DMS 273 (cell line): ENCODE data around the gene SLC15A1.
A peak's percentile ranks its signal among the peaks of the same experiment; 100 is the strongest.

Experiments used
- DNase-seq: peaks from one replicate; lab custom pipeline; 2025; ENCODE audit not compliant: unreplicated experiment; lab: John Stamatoyannopoulos, UW

SLC15A1 gene, protein sequence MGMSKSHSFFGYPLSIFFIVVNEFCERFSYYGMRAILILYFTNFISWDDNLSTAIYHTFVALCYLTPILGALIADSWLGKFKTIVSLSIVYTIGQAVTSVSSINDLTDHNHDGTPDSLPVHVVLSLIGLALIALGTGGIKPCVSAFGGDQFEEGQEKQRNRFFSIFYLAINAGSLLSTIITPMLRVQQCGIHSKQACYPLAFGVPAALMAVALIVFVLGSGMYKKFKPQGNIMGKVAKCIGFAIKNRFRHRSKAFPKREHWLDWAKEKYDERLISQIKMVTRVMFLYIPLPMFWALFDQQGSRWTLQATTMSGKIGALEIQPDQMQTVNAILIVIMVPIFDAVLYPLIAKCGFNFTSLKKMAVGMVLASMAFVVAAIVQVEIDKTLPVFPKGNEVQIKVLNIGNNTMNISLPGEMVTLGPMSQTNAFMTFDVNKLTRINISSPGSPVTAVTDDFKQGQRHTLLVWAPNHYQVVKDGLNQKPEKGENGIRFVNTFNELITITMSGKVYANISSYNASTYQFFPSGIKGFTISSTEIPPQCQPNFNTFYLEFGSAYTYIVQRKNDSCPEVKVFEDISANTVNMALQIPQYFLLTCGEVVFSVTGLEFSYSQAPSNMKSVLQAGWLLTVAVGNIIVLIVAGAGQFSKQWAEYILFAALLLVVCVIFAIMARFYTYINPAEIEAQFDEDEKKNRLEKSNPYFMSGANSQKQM

DNA sequence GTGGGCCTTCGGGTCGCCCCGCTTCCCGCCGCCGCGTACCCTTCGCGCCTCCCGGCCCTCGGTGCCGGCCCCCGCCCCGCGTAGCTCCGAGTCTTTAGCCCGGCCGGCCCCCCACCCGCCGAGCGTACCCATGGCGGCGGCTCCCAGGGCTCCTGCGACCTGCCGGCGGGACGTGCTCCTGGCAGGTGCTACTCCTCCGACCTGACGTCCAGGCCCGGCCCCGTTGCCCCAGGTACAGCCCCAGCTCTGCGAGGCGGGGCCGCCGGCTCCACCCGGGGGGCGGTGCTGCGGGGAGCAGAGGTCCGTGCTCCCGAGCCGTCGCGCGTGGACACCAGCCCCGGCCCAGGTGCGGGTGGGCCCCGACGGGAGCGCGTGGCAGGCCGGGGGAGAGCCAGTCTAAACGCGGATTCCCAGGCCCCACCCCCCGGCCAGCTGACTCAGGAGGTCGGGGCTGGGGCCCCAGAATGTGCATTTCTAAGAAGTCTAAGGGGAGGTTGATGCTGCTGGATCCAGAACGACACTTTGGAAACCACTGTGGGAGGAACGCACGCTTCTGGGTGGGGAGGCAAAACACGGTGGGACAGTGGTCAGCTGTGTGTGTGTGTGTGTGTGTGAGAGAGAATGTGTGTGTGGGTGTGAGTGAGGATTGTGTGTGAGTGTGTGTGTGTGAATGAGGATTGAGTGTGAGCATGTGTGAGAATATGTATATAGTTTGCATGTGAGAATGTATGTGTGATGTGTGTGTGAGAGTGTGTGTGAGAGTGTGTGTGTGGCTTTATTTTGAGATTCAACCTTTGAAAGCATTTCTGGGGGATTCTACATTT, at the start of gene SLC15A1:
SLC15A1 (minus strand) TSS at position 206 of the 824 bp plus-strand sequence; CDS start at position 132, 74 bp downstream.
- peak; percentile 27 for DNase-seq

DNA sequence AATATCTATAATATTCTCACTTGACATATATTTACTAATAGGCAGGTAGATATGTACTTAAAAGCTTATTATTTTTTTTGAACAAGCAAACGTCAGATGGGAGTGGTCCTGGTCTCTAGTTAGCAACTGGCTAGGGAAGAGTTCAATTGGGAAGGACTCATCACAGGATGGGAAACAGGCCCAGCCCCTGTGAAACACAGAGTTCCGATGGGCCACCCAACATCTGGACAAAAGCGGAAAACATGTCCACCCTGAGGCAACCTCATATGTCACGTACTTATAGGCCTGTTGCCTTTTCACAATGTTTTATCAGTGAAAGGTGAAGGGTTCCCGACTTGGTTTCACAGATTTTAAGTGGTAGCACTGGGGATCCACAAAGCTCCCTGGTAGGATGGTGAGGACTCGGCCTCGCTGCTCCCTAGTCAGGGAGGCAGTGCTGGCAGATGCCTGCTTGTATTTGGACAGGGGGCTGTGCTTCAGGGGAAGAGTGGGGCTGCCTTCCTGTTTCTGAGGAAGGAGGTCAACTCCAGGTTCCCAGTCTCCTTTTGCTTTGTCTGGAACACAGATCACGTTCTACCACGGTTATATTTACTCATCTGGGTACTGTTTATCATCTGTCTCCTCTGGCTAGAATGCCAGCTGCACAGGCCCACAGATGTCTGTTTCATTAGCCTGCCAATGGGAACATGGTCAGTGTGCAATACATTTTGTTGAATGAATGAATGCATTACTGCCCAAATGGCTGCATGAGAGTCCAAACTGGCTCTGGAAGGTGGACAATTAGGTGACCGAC, 49.4 kb upstream of the SLC15A1 start:
- no peak for DNase-seq

DNA sequence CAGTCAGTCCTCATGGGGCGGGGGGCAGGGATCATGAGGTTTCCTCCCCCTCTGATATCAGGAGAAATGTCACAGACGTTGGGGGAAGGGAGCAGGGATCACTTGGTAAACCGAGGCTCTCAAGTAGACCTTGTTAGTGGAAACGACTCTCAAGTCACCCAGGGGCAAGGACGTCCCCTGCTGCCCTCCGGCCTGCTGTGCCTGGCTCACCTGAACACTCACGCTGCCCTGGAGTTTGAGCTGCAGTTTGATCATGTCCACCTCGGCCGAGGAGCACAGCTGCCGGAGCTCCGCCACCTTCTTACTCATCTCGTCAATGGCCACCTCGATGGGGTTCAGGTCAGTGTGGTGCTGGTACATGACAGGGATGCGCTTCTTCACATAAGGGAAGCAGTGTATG, 47.6 kb upstream of the SLC15A1 start:
- DNase-seq: no peak

DNA sequence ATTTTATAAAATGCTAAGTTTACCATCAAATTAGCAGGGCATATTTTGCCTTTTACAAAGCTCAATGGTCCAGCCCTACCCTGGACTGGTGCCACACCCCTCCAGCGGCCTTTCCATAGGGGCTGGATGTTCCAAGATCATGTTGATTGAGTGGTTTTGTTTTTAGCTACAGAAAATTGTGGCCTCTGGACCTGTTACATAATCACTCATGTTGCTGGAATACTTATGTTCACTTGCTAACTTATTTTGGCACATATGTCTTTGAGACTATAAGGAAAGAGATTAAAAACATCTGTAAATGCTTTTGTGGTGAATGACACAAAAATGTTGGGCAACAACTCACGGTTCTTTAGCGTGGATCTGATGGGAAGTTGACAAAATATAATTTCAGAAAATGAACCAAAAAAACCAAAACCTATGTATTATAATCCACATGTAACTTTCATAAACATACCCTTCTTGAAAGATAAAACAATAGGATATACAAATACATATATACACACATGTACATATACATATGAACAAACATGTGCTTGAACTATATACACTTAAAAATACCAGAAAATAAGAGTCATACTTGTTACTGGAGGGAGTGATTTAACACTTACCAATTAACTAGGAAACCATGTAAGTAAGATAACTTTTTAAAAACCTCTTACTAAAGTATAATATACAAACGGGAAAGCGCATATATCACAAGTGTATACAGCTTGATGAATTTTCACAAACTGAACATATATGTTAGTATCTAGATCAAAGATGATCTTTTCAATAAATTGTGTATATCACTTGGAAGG, 46.6 kb upstream of the SLC15A1 start:
- no peak for DNase-seq

DNA sequence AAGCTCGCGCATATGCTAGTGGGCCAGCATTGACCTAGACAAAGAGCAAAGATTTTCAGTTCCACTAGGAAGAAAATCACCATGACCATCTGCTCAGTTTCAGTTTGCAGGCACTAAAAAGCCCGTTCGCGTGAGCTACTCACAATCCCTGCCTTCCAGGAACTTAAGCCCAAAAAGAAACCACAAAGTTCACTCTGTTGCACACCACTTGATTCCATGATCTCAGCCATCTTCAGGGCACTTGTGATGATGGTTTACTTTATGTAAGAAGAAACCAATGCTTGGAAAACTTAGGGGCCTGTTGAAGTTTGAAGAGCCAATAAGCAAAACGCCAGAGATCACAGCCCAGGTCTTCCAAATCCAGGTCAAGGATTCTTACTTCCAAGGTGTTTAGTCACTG, 45.0 kb upstream of the SLC15A1 start:
- DNase-seq: no peak

DNA sequence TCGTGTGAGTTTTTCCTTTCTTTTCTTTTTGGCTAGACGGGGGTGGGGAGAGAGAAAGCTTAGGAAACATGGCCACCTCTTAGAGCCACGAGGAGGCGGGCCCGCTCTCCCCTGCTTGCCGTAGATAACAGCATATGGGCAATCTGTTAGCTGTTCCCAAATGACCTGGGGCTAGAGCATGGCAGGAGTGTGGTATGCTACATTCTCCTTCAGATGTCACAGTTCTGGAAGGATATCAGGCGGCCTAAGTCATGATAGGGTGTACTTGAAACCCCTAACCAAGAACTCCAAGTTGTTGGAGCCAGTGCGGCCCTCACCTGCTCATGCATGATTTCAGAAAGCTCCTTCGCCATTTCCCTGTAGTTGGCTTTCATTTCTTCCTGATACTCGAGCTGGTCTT, 44.3 kb upstream of the SLC15A1 start:
- DNase-seq: no peak

DNA sequence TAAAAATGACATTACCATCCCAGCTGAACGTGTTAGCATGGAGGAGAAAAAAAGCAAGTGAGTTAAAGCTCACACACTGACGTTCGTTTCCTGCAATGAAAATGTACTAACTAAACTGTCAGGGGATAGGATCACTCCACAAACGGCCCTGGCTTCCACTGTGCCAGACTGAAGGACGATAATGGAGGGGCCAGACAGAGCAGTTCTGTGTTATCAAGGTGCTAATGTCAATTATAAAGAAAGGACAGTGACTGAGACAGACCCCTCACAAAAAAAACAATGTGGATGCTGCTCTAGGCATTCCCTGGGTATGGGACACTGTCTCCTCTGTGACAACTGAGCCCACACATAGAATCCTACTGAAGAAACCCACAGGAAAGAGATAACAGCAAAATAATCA, 43.7 kb upstream of the SLC15A1 start:
- no peak for DNase-seq

DNA sequence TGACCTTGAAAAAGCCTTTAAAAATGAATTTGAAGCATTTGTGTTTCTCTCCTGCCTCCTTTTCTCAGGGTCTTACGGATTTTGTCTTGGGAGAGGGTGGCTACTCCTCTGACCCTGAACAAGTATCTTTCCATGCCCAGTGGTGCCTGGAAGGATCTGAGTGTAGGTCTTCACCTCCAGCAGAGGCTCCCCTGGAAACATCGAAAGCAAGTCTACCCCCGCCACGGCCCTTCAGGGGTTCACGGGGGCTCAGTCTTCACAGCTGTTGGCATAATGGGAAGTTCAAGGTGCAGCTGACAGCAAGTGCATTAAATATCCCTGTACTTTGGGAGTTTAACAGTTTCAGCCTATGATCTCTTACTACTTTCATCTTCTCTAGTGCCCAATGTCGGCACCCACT, 42.7 kb upstream of the SLC15A1 start:
- DNase-seq: no peak

DNA sequence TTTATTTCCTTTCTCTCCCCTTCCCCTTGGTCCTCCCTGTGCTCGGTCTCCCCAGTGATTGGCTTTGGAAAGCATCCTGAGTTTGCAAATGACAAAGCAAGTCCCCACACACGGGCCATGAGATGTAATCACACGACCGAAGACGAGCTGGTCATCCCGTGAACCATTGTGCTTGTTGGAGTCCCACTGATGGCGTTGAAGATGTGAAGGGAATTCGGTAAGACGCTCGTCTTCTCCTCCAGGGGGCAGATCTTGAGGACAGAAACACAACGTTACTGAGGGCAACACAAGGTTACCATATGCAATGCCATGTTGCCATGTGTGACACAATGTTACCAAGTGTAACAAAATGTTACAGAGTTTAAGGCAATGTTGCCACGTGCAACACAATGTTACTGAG, 42.0 kb upstream of the SLC15A1 start:
- DNase-seq: no peak

DNA sequence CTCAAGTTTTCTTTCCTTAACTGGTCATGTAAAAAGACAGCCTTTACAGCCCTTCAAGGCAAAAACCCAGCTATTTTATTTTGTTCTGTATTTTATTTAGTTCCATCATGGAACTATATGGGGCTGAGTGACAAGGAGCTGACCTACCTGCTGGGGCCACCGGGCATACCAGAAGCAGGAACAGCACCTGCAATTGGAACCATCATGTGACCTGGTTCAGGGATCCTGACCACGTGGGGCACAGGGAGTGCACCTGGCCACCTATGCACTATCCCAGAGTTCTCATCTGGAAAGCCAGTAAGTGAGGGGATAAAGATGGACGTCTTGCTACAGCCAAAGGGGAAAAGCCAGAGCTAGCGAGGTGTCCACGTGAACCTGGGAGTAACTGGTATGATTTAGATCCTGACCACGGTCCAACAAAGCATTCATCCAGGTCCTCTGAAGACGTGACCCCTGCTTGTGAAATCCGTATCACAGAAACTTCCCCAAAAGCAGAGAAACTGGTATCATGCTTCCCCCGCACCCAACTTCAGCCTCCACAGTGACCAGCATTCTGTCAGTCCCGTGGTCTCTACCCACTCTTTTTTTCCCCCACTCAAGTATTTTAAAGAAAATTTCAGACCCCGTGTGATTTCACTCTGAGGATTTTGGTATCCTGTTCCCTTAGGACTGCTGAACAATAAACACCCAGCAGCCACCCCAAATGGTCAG, 40.5 kb upstream of the SLC15A1 start:
- no peak for DNase-seq

DNA sequence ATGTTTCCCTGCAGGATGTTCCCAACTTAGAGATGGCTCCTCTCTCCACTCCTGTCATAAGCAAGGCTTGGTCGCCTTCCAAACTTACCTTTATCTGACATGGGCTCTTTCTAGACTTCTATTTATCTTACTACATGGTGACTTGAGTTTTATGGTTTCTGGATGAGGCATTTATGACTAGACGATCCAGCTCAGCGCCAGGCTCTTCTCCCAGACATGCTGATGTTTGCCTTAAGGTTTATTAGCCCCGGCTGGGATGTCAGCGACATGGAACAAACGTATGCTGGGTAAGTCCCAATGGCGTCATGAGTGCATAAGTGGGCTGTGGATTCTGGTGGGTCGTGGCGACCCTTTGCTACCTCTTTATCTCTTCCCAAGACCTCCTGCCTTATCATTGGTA, 39.8 kb upstream of the SLC15A1 start:
- no peak for DNase-seq

DNA sequence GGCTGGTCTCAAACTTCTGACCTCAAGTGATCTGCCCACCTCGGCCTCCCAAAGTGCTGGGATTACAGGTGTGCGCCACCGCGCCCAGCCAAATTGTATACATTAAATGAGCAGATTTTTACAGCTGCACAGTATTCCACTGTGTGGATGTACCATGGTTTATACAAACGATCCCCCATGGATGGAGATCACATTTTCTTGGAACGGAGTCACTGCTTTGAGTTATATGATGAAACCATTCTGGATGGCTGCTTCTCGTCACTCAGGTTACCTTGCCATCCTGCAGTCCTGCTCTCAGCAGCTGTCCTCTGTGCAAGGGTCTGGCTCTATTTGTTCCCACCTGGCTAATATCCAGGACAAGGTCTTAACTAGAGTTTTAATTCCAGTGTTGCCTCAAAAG, 39.1 kb upstream of the SLC15A1 start:
- DNase-seq: no peak

DNA sequence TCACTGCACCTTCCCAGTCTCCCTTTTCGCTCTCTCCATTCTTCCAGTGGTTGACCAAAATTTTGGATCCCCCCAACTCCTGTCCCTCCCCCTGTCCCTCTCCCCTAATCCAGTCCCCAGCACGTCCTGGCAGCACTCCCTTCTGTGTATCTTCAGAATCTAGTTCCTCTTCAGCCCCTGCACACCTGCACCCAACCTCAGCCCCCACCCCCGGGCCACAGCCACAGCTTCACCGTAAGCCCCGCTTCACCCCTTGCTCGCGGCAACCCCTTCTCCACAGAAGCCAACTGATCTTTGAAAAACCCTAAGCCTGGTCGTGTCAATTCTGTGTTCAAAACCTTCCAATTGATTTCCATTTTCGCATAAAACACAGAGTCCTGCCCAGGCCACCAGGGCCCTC, 35.5 kb upstream of the SLC15A1 start:
- no peak for DNase-seq

DNA sequence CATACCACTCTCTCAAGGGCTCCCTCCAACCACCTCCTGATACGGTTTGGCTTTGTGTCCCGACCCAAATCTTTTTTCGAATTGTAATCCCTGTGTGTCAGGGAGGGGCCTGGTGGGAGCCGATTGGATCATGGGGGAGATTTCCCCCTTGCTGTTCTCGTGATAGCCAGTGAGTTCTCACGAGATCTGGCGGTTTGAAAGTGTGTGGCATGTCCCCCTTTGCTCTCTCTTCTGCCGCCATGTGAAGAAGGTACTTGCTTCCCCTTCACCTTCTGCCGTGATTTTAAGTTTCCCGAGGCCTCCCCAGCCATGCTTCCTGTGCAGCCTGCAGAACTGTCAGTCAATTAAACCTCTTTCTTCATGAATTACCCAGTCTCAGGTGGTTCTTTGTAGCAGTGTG, 34.7 kb upstream of the SLC15A1 start:
- DNase-seq: no peak

DNA sequence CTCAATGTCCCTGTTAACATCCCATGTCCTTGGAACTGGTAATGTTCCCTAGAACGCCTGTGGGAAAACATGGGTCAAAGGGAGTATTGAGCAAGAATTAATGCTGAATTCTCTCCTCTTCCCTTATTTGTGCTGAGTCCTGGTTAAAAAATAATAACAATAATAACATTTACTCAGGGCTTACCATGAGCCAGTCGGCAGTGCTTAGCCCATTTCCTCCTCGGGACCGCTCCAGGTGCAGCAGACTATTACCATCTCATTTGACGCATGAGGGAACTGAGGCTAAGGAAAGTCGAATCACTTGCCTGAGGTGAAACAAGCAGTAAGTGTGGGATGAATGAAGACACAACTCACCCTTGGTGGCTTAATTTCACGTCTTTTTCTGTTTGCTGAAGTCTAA, 33.6 kb upstream of the SLC15A1 start:
- DNase-seq: no peak

DNA sequence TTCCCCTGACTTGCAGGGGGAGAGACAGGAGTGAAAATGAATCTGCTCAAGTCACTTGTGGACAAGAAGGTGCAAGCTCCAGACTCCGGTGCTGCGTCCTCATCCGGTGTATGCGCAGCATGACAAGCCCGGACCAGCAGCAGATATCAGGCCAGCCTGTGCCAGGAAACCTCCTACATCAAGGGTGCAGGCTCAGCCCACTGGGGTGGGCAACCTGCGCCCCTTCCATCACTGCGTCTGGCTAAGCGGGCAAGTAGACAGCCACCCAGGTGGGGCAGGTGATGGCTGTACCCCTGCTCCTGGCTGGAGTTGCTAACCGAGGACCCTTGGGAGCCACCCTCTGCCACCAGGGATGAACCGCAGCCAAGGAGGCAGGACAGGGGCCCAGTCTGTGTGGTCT, 32.9 kb upstream of the SLC15A1 start:
- DNase-seq: no peak

DNA sequence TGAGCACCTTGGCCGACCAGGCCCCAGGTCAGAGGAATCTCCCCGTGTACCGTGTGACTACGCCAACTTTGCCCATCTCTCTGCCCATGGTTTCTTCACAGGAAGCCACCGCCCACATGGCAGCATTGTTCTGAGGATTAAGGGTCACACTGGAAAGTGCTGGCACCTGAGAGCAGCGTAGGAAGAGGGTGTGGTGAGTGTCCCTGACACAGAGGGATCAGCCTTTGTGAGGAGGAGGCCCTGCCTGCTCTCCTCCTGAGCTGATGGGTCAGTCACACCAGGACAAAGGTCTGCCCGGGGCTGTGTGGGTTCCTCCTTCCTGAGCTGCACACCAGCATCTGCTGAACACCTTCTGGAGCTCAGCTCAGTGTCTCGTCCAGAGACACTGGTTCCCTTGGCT, 32.2 kb upstream of the SLC15A1 start:
- DNase-seq: no peak

DNA sequence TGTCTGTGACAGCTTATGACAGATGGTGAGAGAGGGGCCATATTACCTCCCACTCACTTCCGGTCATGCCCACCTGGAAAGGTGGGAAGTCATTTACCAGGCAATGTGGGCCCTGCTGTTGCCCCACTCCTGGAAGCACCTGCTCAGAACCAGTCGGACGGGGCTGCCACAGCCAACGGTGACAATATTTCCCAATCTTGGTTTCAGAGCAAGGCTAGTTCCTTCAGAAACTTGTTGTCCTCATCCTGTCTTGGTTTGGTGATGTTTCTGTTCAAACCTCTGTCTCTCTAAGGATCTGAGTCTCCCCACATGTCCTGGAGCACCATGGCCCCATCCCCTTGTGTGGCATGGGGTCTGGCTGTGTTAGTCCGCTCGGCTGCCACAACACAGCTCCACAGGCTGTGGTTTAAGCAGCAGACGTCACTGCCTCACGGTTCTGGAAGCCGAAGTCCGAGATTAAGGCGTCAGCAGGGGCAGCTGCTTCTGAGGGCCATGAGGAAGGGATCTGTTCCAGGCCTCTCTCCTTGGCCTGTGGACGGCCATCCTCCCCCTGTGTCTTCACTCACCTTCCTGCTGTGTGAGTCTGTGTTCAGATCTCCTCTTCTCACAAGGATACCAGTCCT, 31.5 kb upstream of the SLC15A1 start:
- no peak for DNase-seq

DNA sequence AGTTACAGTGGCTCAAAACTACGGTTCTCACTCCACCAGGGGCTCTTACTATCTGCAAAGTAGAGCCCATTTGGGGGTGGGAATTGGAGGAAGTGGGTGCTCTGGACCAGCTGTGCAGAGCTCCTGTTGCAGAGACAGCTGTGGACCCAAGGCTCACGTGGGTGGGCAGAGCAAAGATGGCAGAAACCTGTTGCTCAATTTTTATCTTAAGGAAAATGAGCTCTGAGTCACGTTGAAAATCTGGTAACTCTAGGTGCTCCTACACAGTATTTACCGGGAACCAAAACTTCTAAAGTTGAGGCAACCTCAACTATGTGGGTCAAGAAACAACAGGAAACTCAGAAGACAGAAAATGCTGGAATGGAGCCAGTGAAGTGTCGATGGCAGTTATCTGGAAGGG, 30.2 kb upstream of the SLC15A1 start:
- DNase-seq: no peak
